Activated CD4-positive, alpha-beta T cell treated with anti-CD3 and anti-CD28 coated beads for 1 hour (primary cell): Measurements from ENCODE around the gene DGKD.

Experiments used
- DNase-seq: peaks from one replicate; pipeline ENCODE4 v3.0.0-alpha.2; 2020

Gene DGKD

GRCh38 chr2:233464531-233465240 lies 110.4 kb downstream of the DGKD start:
- DNase-seq: no peak

GRCh38 chr2:233466991-233467603 lies 112.8 kb downstream of the DGKD start:
- no peak for DNase-seq

- DNase-seq: no peak
Observed at GRCh38 chr2:233468047-233468740, 113.9 kb downstream of the DGKD start.

GRCh38 chr2:233468741-233469110 lies 114.4 kb downstream of the DGKD start:
- no peak for DNase-seq

- no peak for DNase-seq
Observed at GRCh38 chr2:233469261-233470010, 115.1 kb downstream of the DGKD start.

GRCh38 chr2:233470011-233470687 lies 115.9 kb downstream of the DGKD start:
- peak; percentile 2 for DNase-seq

- DNase-seq: peak; percentile 0
Observed at GRCh38 chr2:233470839-233471238, 116.5 kb downstream of the DGKD start.

GRCh38 chr2:233471291-233472035 lies 117.2 kb downstream of the DGKD start:
- peak; percentile 2 for DNase-seq

GRCh38 chr2:233473386-233473791 lies 119.1 kb downstream of the DGKD start:
- DNase-seq: no peak

- DNase-seq: no peak
Observed at GRCh38 chr2:233473878-233474277, 119.6 kb downstream of the DGKD start.

- no peak for DNase-seq
Observed at GRCh38 chr2:233474308-233475160, 120.2 kb downstream of the DGKD start.

GRCh38 chr2:233476063-233476410 lies 121.7 kb downstream of the DGKD start:
- no peak for DNase-seq

- DNase-seq: no peak
Observed at GRCh38 chr2:233476651-233477547, 122.6 kb downstream of the DGKD start.

- DNase-seq: no peak
Observed at GRCh38 chr2:233477548-233478433, 123.5 kb downstream of the DGKD start.

- no peak for DNase-seq
Observed at GRCh38 chr2:233479616-233480489, 125.6 kb downstream of the DGKD start.

- no peak for DNase-seq
Observed at GRCh38 chr2:233480490-233481202, 126.4 kb downstream of the DGKD start.
